Subcutaneous adipose tissue (tissue), 4 donors: ENCODE results near the gene ST8SIA6. TPM values are rescaled to one million over a fixed set of nuclear protein-coding genes. Genes with fewer than 3 reads are reported as not detected.

Experiments used
- CTCF ChIP-seq: fragments of 450-650 bp; IDR thresholded peaks from one replicate; pipeline ENCODE4 v1.5.1; 2016; ENCODE audit warnings: low read depth, mild to moderate bottlenecking, control low read depth, antibody characterized with exemption, moderate library complexity
- total RNA-seq, 4 donors: library from RNA; depleted of rRNA; stranded (reverse); fragments of >200 nt; gene quantifications; one replicate each; pipeline ENCODE4 v1.1.0, GENCODE V29; 2016

Gene ST8SIA6
- total RNA-seq, 4 donors from 2014 or later: 0.51 to 3.0 (median 1.3) TPM; not detected in 1

DNA sequence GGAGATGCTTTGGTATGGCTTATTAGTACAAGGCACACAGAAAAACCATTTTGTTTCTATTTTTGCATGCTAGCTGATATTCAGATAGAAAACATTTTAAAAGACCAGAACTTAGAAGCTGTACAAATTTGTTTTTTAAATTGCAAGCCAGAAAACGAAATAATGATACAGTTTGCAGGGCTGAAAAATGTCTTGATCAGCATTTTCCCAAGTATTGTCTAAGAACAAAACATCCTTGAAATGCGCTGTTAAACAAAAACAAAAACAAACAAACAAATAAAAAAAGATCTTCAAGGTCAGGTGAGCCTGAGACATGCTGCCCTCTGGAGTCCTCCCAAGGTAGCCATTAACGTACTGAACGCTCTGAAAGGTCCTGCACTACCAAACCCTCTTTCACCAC lies 128.0 kb downstream of the ST8SIA6 start:
- no peak for TF ChIP-seq CTCF

DNA sequence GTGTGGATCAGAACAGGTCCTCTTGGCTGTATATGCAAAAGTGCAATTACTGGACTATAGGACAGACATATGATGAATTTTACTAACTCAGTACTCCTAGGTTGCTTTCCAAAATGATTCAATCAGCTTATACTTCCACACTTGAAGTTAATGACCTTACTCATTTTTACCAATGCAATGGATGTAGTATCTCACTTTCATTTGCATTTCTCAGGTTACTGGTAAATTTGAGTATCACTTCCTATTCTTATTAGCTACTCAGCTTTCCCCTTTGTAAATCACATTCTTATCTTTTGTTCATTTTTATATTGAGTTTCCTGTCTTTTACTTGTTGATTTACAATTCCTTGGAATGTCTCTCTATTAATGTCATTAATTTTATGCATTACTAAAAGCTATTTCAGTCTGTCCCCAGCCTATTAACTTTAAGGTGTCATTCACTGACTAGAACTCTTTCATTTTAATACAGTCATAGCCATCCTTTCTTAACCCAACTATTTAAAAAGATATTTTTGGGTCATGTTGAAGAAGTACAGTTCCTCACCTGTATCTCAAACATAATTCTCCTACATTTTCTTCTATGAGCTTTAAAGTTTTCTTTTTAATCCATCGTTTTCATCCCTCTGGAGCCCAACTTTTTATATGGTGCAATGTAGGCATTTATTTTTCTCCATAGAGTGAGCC lies 137.8 kb downstream of the ST8SIA6 start:
- TF ChIP-seq CTCF: no peak

DNA sequence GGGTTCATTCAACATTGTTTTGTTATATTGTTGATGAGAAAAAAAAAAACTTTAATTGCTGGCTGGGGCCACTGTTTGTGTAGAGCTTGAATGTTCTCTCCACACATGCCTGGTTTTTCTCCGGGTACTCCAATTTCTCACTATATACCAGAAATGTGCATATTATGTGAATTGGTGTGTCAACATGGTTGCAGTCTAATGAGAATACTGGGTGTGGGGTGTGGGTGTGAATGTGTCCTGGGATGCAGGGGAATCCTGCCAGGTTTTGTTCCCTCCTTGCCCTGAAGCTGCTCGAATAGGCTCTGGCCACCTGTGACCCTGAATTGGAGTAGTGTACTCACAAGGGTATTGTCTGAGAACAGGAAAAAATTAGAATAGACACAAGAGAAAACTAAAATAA lies 145.0 kb downstream of the ST8SIA6 start:
- no peak for TF ChIP-seq CTCF

GRCh38 chr10:17307123-17307522 lies 147.3 kb downstream of the ST8SIA6 start:
- TF ChIP-seq CTCF: no peak

DNA sequence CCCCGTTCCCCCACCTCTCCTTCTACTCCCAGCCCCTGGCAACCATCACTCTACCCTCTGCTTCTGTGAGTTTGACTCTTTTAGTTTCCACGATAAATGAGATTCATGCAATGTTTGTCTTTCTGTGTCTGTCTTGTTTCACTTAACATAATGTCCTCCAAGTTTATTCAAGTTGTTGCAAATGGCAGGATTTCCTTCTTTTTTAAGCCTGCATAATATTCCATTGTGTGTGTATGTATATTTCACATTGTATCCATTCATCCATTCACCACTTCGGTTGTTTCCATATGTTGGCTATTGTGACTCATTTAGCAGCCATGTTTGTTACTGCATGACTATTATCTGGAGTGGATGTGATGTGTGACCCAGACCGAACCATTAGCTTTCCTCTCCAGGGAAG lies 162.0 kb downstream of the ST8SIA6 start:
- TF ChIP-seq CTCF: no peak

DNA sequence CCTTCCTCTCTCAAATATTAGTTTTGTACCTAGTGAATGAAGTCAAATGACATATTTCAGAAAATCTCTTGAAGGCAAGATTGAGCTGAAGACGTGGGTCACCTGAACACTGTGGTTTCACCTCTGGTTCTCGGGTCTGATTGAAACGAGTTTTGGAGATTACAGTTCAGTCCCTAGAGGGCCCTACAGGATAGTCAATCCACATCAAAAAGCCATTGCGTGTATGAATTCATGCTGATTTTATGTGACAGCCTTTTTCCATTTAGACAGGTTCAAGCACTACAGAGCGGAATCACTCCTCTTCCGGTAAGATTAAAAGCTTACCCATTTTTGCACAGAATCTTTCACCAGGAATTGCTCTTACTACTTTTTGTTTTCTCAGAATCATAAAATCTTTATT lies 164.2 kb downstream of the ST8SIA6 start:
- no peak for TF ChIP-seq CTCF

DNA sequence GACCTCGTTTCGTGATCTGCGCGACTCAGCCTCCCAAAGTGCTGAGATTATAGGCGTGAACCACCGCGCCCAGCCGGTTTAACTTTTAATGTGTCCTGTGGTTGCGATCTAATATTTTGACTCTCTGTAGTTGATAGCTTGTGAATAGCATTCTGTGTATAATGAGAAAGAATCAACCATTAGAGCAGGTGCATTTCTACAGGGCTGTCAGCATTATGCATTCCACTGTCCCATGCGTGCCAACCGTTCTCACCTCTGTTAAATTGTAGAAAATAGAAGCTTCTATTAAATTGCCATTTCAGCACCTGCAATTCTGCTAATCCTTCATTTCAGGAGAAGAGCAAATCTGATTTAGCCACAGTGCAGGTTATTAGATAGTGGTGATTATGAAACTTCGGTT lies 164.6 kb downstream of the ST8SIA6 start:
- TF ChIP-seq CTCF: no peak
